Adrenal gland (tissue), 12 donors: ENCODE results near the gene WDR86. TPM values are rescaled to one million over a fixed set of nuclear protein-coding genes. Genes with fewer than 3 reads are reported as not detected.

Experiments
- DNase-seq, 7 donors: peaks; one replicate each; pipeline ENCODE4 v3.0.0-alpha.2; 2019 to 2020
- H3K27ac ChIP-seq, 5 donors: fragments of 200-600 bp; sonication (generic) in 4 of 5; 1 replicate in 3 of 5; 2 replicates in 2 of 5; pipeline versions ENCODE4 v1.5.1 to v1.8.0; 2016 to 2020; ENCODE audit warnings: mild to moderate bottlenecking in 1 of 5
- H3K27me3 ChIP-seq: fragments of 200-600 bp; 2 replicates; pipeline ENCODE4 v1.8.0; 2021
- H3K36me3 ChIP-seq, 2 donors: fragments of 200-600 bp; replicated peaks in 1 of 2; 1 replicate in 1 of 2; 2 replicates in 1 of 2; pipeline versions ENCODE4 v1.5.1 to v1.8.0; 2018 to 2022
- H3K4me1 ChIP-seq, 2 donors: fragments of 200-600 bp; replicated peaks in 1 of 2; 1 replicate in 1 of 2; 2 replicates in 1 of 2; pipeline versions ENCODE4 v1.5.1 to v1.8.0; 2018 to 2021
- H3K4me3 ChIP-seq, 4 donors: fragments of 200-600 bp; sonication (generic) in 3 of 4; one replicate each; pipeline ENCODE4 v1.5.1; 2016 to 2018
- H3K9me3 ChIP-seq, 3 donors: fragments of 200-600 bp; sonication (generic) in 1 of 3; replicated peaks in 1 of 3; 1 replicate in 2 of 3; 2 replicates in 1 of 3; pipeline versions ENCODE4 v1.5.1 to v1.8.0; 2016 to 2021
- CTCF ChIP-seq, 6 experiments: fragments of 450-650 bp in 4 of 6; fragments of 200-600 bp in 2 of 6; sonication (generic) in 1 of 6; IDR thresholded peaks; 1 replicate in 5 of 6; 2 replicates in 1 of 6; pipeline versions ENCODE4 v1.5.1 to v1.8.0; 2016 to 2021; ENCODE audit warnings: antibody characterized with exemption in 6 of 6, mild to moderate bottlenecking in 2 of 6, moderate library complexity in 1 of 6
- POLR2A ChIP-seq, 2 donors: fragments of 450-650 bp; IDR thresholded peaks; one replicate each; pipeline ENCODE4 v1.6.1; 2017; ENCODE audit warnings: antibody characterized with exemption in 2 of 2, mild to moderate bottlenecking in 2 of 2, moderate library complexity in 1 of 2
- WGBS, 4 donors: extraction: QIAGEN DNeasy Blood & Tissue Kit in 2 of 4; methylation state at CpG; one replicate each; pipeline versions ENCODE4 v1.1.5 to v1.1.7; 2013 to 2017; 5-methylcytosine and 5-hydroxymethylcytosine counted together
- intact Hi-C, 2 donors: fragments of 100-400 bp; cut with DNase I; formaldehyde crosslinking; loops; one replicate each; pipeline versions ENCODE4 v1.14.1 to v1.15.0; 2022 to 2023
- polyA plus RNA-seq, 3 donors: library from polyadenylated mRNA; stranded (reverse); fragments of 200-250 nt in 2 of 3; fragments of 350-450 nt in 1 of 3; fragmentation: Illumina TruSeq in 1 of 3; extraction: RNeasy Lipid Tissue Mini Kit (QIAGEN cat#74804) in 1 of 3; gene quantifications; one replicate each; pipeline ENCODE4 v1.2.3, GENCODE V29; 2013 to 2014
- total RNA-seq, 9 donors: library from RNA; depleted of rRNA in 4 of 9; stranded (reverse); fragments of >200 nt in 4 of 9; fragments of 120-200 nt in 1 of 9; fragmentation: NEBNext Ultra II Directional in 1 of 9; extraction: Animal tissue kit (Norgen Biotek cat#: 25700) in 1 of 9; gene quantifications; one replicate each; pipeline versions ENCODE4 v1.1.0 to v1.2.4, GENCODE V29; 2013 to 2023
- donor health status: healthy with polysubstance abuse.
- donor health status: Bipolar disorder and iron deficiency.
- donor health status: DM: yes; HTN: yes; CAD: no.
- donor health status: DM: no; HTN: no; CAD: no.
- donor health status: DM: no; HTN: no; CAD: no.
- donor health status: DM: yes; HTN: yes; CAD: no.

WDR86 gene
- total and polyA plus RNA-seq, 12 donors: 1.4 to 16.7 (median 5.5) TPM; not detected in 1

- intact Hi-C loops: no loop called here
- no peaks in the 10 kb centered on the region for H3K36me3 ChIP-seq
Observed at GRCh38 chr7:151435971-151436370, 26.1 kb upstream of the WDR86 start.

GRCh38 chr7:151435103-151435916 lies 25.5 kb upstream of the WDR86 start:
- peak overlapping the region in 1 of 5 donors; percentile 72 for H3K27ac ChIP-seq

More at GRCh38 chr7:151435971-151436370, 26.1 kb upstream of the WDR86 start:
- Histone ChIP-seq H3K4me1 (peaks cover 8 to 9% of the 10 kb centered on the region in 2 donors), H3K27ac (peak overlapping the region in 2 of 5 donors; percentile 65 to 72), H3K4me3 (no peak overlapping the region), H3K27me3 (peaks cover 23% of the 10 kb centered on the region), H3K9me3 (no peaks in the 10 kb centered on the region)
- WGBS, 4 donors: 87 to 97% (median 93%) methylated on average over 7 to 15 of the region's 15 CpGs
- DNase-seq: no peak
- TF ChIP-seq POLR2A (IDR thresholded peaks at IDR 0.05): no peak
- TF ChIP-seq CTCF (IDR thresholded peaks at IDR 0.05): no peak

GRCh38 chr7:151434549-151434948 lies 24.7 kb upstream of the WDR86 start:
- no peak for DNase-seq
- 77 to 92% (median 91%) methylated on average over 4 of the region's 4 CpGs for WGBS, 4 donors
- Histone ChIP-seq H3K27me3 (peaks cover 17% of the 10 kb centered on the region), H3K4me1 (peaks cover under 1 to 2% of the 10 kb centered on the region in 2 donors), H3K27ac (no peak overlapping the region), H3K9me3 (no peaks in the 10 kb centered on the region), H3K4me3 (no peak overlapping the region), H3K36me3 (no peaks in the 10 kb centered on the region)
- TF ChIP-seq CTCF (IDR thresholded peaks at IDR 0.05) (no peak), POLR2A (IDR thresholded peaks at IDR 0.05) (no peak)
- intact Hi-C loops: no loop called here

More at GRCh38 chr7:151435103-151435916, 25.5 kb upstream of the WDR86 start:
- WGBS, 4 donors: 87 to 93% (median 90%) methylated on average over 12 to 20 of the region's 20 CpGs
- peaks cover 23% of the 10 kb centered on the region for H3K27me3 ChIP-seq
- no peak for DNase-seq
- H3K4me3 ChIP-seq: no peak overlapping the region
- TF ChIP-seq CTCF (IDR thresholded peaks at IDR 0.05): no peak
- intact Hi-C loops: no loop called here
- no peaks in the 10 kb centered on the region for H3K36me3 ChIP-seq
- H3K4me1 ChIP-seq: peaks cover 6 to 9% of the 10 kb centered on the region in 2 donors
- H3K9me3 ChIP-seq: no peaks in the 10 kb centered on the region

- no peak for DNase-seq
- Histone ChIP-seq H3K4me1 (no peaks in the 10 kb centered on the region), H3K36me3 (no peaks in the 10 kb centered on the region), H3K9me3 (no peaks in the 10 kb centered on the region), H3K4me3 (no peak overlapping the region), H3K27ac (no peak overlapping the region), H3K27me3 (peaks cover 10% of the 10 kb centered on the region)
- intact Hi-C loops: no loop called here
- TF ChIP-seq POLR2A (IDR thresholded peaks at IDR 0.05) (no peak), CTCF (IDR thresholded peaks at IDR 0.05) (no peak)
- 69 to 93% (median 90%) methylated on average over 2 to 15 of the region's 15 CpGs for WGBS, 4 donors
Observed at GRCh38 chr7:151433721-151434400, 24.0 kb upstream of the WDR86 start.
